Occipital lobe (tissue), 2 donors: ENCODE measurements around the gene CABCOCO1. TPM values are rescaled to one million over a fixed set of nuclear protein-coding genes. Genes with fewer than 3 reads are reported as not detected.

Source experiments
- DNase-seq: peaks from one replicate; lab custom pipeline; 2025; lab: John Stamatoyannopoulos, UW
- total RNA-seq: library from RNA; depleted of rRNA; stranded (reverse); fragments of >200 nt; gene quantifications from one replicate; pipeline ENCODE4 v1.2.3, GENCODE V29; 2014

Gene CABCOCO1
- total RNA-seq, 1 donor from 2014 or later: 3.4 TPM

DNA sequence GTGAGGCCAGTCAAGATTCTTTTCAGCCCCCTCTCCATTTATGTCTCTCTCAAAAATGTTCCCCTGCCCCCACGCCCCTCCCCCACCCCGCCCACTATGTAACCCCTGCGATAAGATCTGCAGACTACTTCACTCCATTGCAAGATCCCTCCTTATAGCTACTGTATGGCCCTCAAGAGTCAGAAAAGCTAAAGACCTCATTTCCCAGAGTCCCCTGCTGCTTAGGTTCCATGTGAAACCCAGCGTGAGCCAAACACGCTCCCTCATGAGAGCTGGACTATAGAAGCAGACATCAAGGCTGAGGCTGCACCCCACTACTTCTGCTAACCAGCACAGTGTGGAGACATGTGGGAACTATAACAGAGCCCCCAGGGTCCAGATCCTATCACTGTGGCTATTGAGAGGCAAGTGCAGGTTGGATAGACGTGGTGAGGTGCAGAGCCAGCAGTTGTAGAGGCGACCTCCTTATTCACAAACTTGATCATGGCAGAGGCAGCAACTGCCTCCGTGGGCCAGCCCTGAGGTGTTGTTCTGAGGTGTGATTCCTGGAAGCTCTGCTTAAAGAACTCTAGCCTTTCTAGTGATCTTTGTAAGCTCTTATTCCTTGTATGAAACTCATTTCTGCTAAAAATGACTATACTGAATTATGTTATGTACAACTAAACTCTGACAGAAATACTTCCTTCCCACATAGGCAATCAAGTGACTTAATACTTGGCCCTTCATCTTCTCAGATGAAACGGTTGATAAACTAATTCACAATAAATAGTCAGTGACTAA is 121.8 kb downstream of the CABCOCO1 start:
- no peak for DNase-seq

DNA sequence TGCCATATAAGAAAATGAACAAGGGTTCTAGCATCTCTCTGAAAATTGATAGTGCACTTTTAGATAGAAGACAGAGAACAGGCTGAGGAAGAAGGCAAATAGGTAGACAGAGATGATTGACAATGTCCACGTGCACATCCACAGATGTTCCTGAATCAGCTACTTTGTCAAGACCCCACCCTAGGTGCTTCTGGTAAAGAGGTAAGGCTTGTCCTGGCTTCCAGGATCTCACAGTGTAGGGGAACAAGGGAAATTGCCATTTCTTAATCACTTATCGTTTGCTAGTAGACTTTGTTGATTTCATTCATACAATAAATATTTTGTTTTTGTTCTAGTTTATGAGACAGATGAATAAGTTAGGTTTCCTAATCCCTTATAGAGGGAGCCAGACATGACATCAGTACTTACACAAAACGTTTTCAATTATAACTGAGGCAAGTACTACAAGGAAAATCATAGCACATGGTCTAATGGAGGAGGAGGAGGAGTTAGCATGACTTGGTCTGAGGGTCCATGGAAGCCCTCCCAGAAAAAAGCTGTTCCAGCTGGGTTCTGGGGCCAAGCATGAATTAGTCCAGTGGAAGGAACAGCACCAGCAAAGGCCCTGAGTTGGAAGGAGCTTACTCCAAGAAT is 122.9 kb downstream of the CABCOCO1 start:
- DNase-seq: no peak

DNA sequence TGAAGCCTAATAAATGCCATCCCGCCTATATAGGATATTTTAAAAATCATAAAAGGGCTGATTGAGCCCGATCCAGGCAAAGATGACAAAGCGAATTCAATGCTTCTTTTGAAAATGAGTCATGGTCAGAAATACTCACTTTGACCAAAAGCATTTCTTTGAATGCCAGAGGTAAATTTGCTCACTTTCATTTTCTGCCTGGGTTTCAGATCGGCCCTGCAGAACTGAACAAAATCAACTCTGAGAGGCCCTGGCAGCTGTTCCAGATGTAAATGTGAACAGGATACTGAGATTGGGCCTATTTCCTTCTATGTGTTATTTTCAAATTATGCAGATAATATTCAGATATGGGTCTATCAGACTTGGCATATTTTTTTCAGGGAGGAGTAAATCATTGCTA is 124.0 kb downstream of the CABCOCO1 start:
- DNase-seq: no peak

DNA sequence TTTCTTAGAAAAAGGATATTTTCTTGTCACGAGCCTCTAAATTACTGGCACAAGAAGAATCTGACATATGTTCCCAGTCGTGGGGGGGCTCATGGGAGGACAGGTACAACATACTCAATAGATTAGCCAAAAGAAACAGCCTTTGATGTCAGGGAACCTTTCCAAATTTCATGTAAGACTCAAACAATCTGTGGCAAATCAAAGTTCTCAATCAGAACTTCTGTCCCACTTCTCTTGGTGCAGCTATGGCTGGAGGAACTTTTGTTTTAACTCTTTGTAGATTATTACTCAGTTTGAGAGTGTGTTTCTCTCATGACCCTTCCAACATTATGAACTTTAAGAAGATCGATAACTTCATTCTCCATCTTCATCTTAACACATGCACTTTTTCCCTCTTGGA is 124.4 kb downstream of the CABCOCO1 start:
- no peak for DNase-seq

DNA sequence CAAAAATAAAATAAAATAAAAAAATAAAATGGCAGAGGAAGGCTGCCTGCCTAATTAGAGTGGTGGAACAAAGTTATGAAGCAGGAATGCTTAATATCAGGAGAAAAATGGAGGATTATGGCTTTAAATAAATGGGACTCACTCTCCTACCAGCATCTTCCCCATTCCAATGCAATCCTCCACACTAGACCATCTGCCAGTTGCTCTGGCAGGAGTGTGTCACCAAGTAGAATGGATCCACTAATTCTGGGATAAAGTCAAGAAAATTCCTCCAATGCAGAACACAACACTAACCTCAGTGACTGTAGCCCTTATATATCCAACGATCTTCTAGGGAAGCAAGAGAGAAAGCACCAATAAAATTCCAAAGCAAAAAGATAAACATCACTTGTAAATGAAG is 126.3 kb downstream of the CABCOCO1 start:
- DNase-seq: no peak

DNA sequence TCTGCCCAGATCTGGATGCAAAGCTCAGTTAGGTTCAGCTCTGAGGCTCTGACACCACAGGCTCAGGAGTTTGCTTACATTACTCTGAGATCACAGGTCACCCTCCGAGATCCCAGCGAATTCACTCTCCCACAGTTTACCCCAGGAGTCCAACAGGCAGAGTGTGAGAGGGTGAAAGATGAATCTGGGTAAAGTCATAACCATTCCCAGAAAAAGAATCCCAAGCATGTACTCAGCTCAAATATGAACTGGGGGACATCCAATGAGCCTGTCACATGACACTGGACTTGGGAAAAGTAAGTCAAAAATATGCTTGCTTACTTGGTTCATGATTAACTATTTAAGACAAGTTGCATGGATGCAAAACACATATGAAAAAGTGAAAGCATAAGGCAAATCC is 128.5 kb downstream of the CABCOCO1 start:
- no peak for DNase-seq

DNA sequence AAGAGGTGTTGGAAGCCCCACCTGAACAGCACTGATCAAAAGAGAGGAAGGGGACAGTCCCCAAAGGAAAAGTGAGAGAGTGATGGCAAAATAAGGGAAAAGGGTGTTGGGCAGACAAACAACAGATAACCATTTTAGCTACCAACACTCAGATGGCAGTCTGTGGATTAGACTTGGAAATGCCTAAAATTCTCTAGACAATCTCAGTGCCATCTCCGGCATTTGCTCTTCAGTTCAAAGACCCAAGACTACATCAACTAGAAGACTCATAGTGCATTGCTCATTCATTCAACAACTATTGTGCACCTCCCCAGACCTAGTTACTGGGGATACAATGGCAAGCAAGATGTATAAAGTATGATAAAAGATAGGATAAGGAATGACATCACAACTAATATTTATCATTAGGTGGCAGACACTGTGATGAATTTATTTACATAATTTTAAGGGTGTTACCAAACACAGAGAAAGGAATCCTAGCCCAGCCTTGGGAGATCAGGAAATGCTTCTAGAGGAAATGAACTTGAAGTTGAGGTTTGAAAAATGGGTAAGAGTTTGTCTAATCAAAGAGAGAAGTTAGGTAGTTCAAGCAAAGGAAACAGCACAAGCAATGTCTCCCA is 129.5 kb downstream of the CABCOCO1 start:
- no peak for DNase-seq

DNA sequence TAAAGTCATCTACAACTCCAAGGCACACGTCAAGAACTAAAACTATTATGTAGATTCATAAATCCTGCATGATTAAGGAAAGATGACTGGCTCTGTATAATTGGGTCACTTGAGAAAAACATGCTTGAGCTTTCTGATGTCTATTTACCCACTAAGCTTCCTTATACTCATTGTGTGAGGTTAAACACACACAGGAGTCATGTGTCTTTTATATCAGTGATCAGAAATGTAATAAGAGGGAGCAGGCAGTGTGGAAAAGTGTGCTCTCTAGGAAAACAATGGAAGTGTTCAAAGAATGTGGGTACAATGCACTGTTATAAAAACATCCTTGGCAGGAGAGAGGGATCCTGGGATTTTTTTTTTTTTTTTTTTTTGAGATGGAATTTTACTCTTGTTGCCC is 130.2 kb downstream of the CABCOCO1 start:
- no peak for DNase-seq

DNA sequence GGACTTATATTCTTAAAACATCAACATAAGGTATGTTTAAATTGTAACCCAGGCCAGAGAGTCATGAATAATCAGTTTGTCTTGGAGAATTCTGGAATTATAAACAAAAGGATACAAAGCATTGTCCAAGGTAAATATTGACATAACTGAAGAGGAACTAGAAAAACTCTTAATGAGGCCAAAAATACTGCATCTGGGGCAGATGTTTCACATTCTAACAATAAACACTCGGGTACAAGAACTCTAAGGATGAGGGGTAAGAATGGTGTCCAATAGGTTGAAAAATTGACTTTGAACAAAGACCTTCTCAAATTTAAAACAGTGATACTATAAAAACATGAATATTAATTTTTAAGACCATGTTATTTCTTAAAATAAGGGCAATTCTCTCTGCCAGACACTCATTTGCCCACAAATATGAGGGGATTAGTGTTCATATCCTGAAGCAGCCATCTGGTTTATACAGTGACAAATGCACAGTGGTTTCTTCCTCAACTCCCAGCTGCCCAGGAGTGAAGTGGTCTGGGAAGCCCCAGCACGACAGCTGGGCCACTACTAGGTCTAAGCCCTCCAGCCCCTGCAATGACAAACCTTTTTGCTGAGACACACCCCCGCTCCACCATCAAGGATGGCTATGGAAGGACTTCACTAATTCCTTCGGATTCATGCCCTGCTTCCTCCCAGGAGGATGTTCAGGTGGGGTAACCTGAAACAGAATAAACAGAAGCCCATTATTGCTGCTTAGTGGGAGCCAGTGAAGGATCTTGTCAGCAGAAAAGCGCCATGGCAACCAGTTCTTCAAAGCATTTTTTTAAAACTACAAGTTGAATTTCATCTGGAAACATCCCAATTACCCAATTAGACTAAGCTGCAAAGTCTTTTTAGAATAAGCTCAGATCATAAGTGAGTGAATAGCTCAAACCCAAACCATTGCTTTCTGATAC is 131.3 kb downstream of the CABCOCO1 start:
- DNase-seq: no peak

DNA sequence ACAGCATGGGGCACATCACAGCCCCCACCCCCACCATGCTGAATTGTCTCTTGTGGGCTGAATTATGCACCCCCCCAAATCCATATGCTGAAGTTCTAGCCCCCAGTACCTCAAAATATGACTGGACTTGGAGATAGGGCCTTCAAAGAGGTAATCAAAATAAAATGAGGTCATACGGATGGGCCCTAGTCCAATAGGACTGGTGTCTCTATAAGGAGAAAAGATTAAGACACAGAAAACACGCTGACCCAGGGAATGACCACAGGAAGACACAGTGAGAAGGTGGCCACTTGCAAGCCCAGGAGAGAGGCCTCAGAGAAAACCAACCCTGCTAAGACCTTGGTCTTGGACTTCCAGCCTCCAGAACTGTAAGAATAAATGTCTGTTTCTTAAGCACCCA is 132.4 kb downstream of the CABCOCO1 start:
- DNase-seq: no peak

DNA sequence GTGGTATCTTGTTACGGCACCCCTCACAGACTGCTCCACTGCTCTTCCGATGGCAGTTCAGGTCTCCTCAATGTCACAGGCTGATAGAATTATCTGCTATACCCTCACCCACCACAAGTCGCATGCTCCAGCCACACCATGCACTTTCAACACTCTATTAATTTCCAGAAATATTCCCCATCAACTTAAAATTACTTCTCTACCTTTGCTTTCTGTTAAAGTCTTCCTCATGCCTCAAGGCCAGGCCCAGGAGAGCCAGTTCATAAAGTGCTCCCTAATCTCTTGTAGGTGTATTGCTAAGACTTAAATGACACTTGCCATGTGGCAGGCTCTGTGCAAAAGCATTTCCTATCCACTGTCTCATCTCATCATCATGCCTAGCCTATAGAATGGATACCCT is 132.8 kb downstream of the CABCOCO1 start:
- no peak for DNase-seq

DNA sequence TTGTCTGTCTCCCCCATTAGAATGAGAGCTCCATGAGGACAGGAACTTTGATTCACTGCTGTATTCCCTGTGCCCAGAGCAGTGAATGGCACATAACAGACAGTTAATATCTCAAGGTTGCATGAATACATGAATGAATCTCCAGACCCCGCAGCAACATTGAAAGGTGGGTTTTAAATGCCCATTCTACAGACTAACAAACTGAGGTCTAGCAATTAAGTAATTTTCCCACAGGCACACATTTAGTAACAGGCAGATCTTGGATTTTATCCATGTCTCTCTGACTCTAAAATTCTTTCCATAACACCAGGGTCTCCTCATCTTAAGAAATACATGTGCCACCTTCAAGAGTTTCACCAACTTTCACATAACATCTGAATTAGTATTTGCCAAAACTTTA is 134.1 kb downstream of the CABCOCO1 start:
- DNase-seq: no peak

DNA sequence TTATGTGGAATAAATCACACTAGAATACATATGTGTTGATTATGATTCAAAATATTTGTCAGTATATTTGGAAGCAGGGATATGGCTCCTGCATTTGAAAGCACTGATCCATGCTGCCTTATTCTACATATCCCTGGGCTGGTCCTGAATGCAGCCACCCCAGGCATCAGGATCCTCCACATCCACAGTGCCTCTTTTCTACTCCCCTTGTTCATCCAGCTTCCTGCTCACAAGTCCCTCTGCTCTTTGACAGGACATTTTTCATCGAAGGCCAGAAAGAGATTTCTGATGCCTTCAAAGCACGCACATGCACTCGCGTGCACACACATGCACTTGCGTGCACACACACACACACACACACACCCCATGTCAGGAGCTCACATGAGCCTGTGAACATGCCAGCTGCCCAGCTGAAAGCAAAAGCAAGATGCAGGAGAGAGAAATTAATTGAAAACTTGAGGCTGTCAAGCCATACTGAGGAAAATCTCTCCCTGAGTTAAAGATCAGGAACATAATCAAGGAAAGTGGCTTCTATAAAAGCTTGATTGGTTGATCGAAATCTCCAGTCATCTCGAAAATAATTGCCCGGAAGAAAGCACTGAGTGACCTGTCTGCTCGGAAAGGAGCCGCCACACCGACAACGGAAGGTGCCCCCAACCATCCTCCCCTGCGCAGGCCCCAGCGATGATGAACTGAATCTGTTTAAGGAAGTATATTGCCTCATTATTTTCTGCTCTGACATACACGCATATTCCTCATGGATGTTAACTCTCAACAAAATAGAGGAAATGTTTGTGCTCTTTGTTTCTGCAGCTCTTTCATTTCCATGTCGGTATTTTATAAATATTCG is 134.8 kb downstream of the CABCOCO1 start:
- DNase-seq: no peak

DNA sequence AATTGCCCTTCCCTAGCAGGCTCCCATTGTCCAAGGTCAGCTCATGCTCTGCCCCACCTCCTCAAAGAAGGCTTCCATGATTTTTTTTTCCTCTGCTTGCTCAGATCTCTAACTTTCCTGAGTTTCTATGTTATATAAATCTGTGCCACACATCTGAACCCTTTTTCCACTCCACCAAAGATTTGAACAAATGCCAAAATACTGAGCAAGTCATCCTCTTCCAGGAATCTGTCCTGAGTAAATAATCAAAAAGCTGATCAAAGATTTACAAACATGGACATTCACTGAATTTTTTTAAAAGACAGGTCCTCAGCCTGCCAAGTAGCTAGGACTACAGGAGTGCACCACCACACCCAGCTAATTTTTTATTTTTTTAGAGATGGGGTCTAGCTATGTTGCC is 136.0 kb downstream of the CABCOCO1 start:
- no peak for DNase-seq

DNA sequence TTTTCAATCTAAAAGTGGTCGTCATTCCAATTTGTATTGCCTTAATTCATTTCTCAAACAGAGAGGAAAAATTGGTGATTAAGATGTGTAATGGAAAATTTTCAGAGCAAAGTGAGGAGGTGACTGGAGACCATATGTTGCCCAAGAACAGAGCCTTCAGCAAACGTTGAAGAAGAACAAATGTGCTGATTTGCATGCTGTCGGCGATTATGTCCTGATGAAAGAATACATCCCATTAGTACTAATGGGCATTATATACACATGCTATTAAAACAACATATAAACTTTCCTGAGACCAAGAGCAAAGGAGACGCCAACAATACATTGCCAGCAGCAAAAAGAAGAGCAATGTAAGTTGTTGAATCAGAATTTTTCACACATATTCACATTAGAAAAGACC is 138.8 kb downstream of the CABCOCO1 start:
- no peak for DNase-seq

DNA sequence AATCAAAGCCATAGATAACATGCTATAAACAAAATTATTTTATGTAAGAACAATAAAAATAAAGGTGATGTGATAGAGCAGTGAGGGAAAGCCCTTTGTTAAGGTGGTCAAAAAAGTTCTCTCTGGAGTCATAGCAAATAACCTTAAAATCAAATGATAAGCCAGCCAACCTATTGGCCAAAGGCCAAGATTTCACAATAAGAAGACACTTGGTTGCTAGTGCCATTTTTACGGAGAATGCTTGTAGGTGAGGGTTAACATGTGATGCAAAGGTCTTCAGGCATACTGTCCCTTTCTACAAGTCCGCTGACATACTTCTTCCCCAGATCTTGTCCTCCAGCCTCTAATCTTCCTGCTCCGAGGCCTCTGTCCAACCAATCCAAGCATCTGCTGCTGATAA is 140.5 kb downstream of the CABCOCO1 start:
- DNase-seq: no peak

DNA sequence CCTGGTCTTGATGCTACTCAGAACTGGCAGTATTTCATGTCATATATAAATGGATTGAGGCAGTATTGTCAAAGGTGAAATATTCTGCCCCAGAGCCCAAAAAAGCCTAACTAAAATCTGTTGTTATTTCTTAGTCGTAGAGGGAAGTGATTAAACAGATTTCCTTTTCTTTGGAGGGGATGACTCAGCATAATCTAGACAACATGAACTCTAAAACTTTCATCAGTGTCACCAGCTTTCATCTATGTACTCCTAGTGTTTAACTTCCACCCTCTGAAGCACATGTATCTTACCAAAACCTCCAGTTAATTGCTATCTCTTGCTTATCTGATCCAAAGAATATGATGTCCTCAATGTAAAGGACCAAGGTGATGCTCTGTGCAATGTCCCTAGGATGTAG is 141.7 kb downstream of the CABCOCO1 start:
- DNase-seq: no peak

DNA sequence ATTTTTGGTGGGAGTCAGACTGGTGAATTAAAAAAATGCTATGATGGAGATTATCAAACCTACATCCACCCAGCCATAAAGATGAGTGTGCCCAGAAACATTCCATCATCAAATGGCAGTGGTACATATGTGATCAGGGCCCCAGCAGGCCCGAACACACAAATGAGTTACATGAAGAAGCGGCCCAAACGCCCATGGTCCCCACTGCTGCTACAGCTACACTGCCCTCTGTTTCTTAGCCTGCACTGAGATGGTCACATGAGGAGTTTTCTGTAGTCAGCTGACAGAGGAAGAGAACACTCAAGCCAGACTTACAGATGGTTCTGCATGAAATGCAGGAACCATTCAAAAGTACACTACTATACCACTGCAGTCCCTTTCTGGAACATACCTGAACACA is 142.4 kb downstream of the CABCOCO1 start:
- DNase-seq: no peak

DNA sequence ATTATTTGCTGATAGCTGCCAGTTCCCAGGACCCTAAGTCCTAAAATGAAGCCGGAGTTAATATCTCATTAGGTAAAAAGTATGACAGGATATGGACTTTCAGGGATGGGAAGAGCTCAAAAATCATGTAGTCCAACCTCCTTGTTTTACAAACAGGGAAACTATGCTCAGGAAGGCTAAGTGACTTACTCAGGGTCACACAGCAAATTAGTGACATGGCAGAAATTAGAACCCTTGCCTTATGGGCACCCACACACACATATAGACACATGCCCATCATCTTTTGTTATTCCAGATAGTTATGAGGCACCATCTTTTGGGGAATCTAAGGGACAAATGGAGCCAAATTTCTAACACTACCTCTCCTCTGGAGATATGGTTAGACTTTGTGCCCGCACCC is 147.5 kb downstream of the CABCOCO1 start:
- DNase-seq: no peak

DNA sequence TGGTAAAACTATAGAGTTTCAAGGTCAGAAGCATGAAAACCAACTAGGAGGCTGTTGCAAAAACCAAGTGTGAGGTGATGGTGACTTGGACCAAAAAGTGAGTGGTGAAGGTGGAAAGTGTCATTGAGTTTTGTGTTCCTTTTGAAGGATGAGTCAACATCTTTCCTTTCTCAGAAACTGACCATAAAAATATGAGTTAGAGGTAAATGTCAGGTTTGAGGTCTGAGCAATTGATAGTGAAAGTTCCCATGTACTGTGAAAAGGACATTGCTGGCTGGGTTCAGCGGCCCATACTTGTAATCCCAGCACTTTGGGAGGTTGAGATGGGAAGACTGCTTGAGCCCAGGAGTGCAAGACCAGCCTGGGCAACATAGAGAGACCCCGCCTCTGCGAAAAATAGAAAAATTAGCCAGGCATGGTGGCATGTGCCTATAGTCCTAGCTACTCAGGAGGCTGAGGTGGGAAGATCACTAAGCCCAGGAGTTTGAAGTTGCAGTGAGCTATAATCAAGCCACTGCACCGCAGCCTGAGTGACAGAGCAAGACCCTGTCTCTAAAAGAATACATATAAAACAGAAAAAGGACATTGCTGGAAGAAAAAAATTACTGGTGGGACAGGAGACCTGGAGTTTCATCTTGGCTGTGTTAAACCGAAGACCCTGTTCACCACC is 149.5 kb downstream of the CABCOCO1 start:
- DNase-seq: no peak
